GM12878 (cell line): Measurements from ENCODE around the gene PADI2. TPM values are rescaled to one million over a fixed set of nuclear protein-coding genes. Genes with fewer than 3 reads are reported as not detected.

Experiments
- ATAC-seq: fragments of 200-7000 bp; cut with Tn5 transposase; 3 replicates; pipeline ENCODE4 v1.9.1; 2020; ENCODE audit warnings: mild to moderate bottlenecking, moderate library complexity
- BruUV-seq: library from RNA; stranded (reverse); fragments of 400-500 nt; replicated peaks from 2 replicates; lab custom pipeline; 2021; lab: Mats Ljungman, UMichigan
- CTCF ChIA-PET: fragments of 300-600 bp; sonication (Branson Sonifier 250); formaldehyde crosslinking; extraction: SDS; loops from one replicate; lab custom pipeline; 2021; ENCODE audit warnings: inconsistent platforms; lab: Yijun Ruan, JAX
- POLR2A ChIA-PET: fragments of 350-600 bp; formaldehyde crosslinking; extraction: SDS; loops from one replicate; lab custom pipeline; 2021; ENCODE audit warnings: inconsistent platforms; lab: Charles Lee
- RAD21 ChIA-PET: fragments of 300-600 bp; sonication (Branson Sonifier 250); formaldehyde crosslinking; loops from one replicate; lab custom pipeline; 2023; ENCODE audit warnings: antibody characterized with exemption; ENCODE audit not compliant: unreplicated experiment; lab: Charles Lee
- SMC1A ChIA-PET: fragments of 300-600 bp; sonication (Branson Sonifier 250); formaldehyde crosslinking; loops from one replicate; lab custom pipeline; 2023; ENCODE audit not compliant: unreplicated experiment, uncharacterized antibody; lab: Charles Lee
- DNase-seq: peaks from one replicate; pipeline ENCODE4 v3.0.0-alpha.2; 2011; ENCODE audit warnings: low read depth, low spot score
- FAIRE-seq: peaks from 3 replicates; lab custom pipeline; 2011; peaks lifted over from hg19 to GRCh38; lab: Jason Lieb, UNC
- H2AFZ ChIP-seq: 2 replicates; pipeline ENCODE4 v1.6.0; 2011; ENCODE audit warnings: low read depth, low read length, control low read depth; ENCODE audit not compliant: control insufficient read depth
- H3K27ac ChIP-seq: 2 replicates; pipeline ENCODE4 v1.5.1; 2011; ENCODE audit warnings: control low read depth; ENCODE audit not compliant: control insufficient read depth, insufficient read depth
- H3K27me3 ChIP-seq, 2 experiments: replicated peaks in 1 of 2; 2 replicates each; pipeline versions ENCODE4 v1.6.0 to v1.6.1; 2011; ENCODE audit warnings: low read length in 1 of 2; ENCODE audit not compliant: control insufficient read depth in 2 of 2, insufficient read depth in 2 of 2
- H3K36me3 ChIP-seq, 2 experiments: 2 replicates each; pipeline ENCODE4 v1.5.1; 2011; ENCODE audit warnings: low read length in 1 of 2; ENCODE audit not compliant: control insufficient read depth in 2 of 2, insufficient read depth in 2 of 2
- H3K4me1 ChIP-seq: 2 replicates; pipeline ENCODE4 v1.6.1; 2011; ENCODE audit warnings: mild to moderate bottlenecking, low read length, moderate library complexity, mixed read lengths; ENCODE audit not compliant: control insufficient read depth, insufficient read depth
- H3K4me2 ChIP-seq: 2 replicates; pipeline ENCODE4 v1.6.0; 2011; ENCODE audit warnings: control low read depth; ENCODE audit not compliant: control insufficient read depth, insufficient read depth
- H3K4me3 ChIP-seq: fragments of 200-600 bp; sonication (generic); 2 replicates; pipeline ENCODE4 v1.5.1; 2016
- H3K79me2 ChIP-seq: 2 replicates; pipeline ENCODE4 v1.6.0; 2011; ENCODE audit warnings: low read length; ENCODE audit not compliant: control insufficient read depth, insufficient read depth
- H3K9ac ChIP-seq: 2 replicates; pipeline ENCODE4 v1.8.0; 2011; ENCODE audit warnings: low read length, control low read depth, mixed read lengths; ENCODE audit not compliant: control insufficient read depth, insufficient read depth
- H3K9me3 ChIP-seq: replicated peaks from 3 replicates; pipeline ENCODE4 v1.5.1; 2011; ENCODE audit warnings: mild to moderate bottlenecking, low read length; ENCODE audit not compliant: control insufficient read depth, insufficient read depth
- H4K20me1 ChIP-seq: 2 replicates; pipeline ENCODE4 v1.6.0; 2011; ENCODE audit not compliant: control insufficient read depth, insufficient read depth
- CBX5 ChIP-seq: sonication (generic); IDR thresholded peaks from 2 replicates; pipeline ENCODE4 v1.6.1; 2016; ENCODE audit warnings: low read depth, moderate library complexity, mild to moderate bottlenecking, inconsistent platforms
- CHD1 ChIP-seq: IDR thresholded peaks from 2 replicates; pipeline ENCODE4 v1.6.1; 2012; ENCODE audit warnings: low read depth, low read length, improper control_type of control experiment
- CREM ChIP-seq: IDR thresholded peaks from 2 replicates; pipeline ENCODE4 v1.6.1; 2014; ENCODE audit warnings: antibody characterized with exemption, low read depth
- EED ChIP-seq: sonication (generic); IDR thresholded peaks from 2 replicates; pipeline ENCODE4 v1.6.1; 2016; ENCODE audit warnings: antibody characterized with exemption, low read depth
- FOS ChIP-seq: IDR thresholded peaks from 3 replicates; pipeline ENCODE4 v1.6.1; 2011; ENCODE audit warnings: borderline replicate concordance; ENCODE audit not compliant: insufficient read length; ENCODE audit errors: extremely low read depth
- GABPA ChIP-seq: IDR thresholded peaks from 2 replicates; pipeline ENCODE4 v1.6.1; 2014; ENCODE audit warnings: antibody characterized with exemption, low read depth, mild to moderate bottlenecking, inconsistent platforms
- HDAC2 ChIP-seq: fragments of 200-600 bp; sonication (generic); IDR thresholded peaks from 2 replicates; pipeline ENCODE4 v1.6.1; 2017
- HDAC6 ChIP-seq: fragments of 200-600 bp; sonication (generic); IDR thresholded peaks from one replicate; pipeline ENCODE4 v1.8.0; 2017; ENCODE audit warnings: antibody characterized with exemption; ENCODE audit not compliant: unreplicated experiment
- IKZF2 ChIP-seq, 2 experiments: fragments of 450-650 bp; IDR thresholded peaks; 2 replicates each; pipeline ENCODE4 v1.6.1; 2017; ENCODE audit warnings: mild to moderate bottlenecking in 2 of 2, moderate library complexity in 2 of 2
- JUNB ChIP-seq: IDR thresholded peaks from 2 replicates; pipeline ENCODE4 v1.6.1; 2016; ENCODE audit warnings: antibody characterized with exemption, mild to moderate bottlenecking
- KAT2A ChIP-seq: conservative IDR thresholded peaks from 2 replicates; pipeline ENCODE4 v1.6.1; 2011; ENCODE audit warnings: low read depth, low read length; ENCODE audit not compliant: control insufficient read depth
- NFIC ChIP-seq: IDR thresholded peaks from 2 replicates; pipeline ENCODE4 v1.6.1; 2012; ENCODE audit warnings: low read depth, mild to moderate bottlenecking, inconsistent platforms, low read length, moderate library complexity
- PAX5 ChIP-seq: IDR thresholded peaks from 2 replicates; pipeline ENCODE4 v1.6.1; 2011; ENCODE audit warnings: low read depth, low read length, borderline replicate concordance
- RAD51 ChIP-seq: fragments of 450-650 bp; IDR thresholded peaks from 2 replicates; pipeline ENCODE4 v1.6.1; 2016; ENCODE audit warnings: moderate library complexity, mild to moderate bottlenecking, inconsistent platforms
- RBBP5 ChIP-seq: fragments of 200-600 bp; sonication (generic); conservative IDR thresholded peaks from 2 replicates; pipeline ENCODE4 v1.6.1; 2016
- RCOR1 ChIP-seq: conservative IDR thresholded peaks from 2 replicates; pipeline ENCODE4 v1.6.1; 2012; ENCODE audit warnings: low read depth, low read length, improper control_type of control experiment
- RFX5 ChIP-seq: IDR thresholded peaks from 2 replicates; pipeline ENCODE4 v1.6.1; 2011; ENCODE audit warnings: low read depth, low read length, improper control_type of control experiment
- RUNX3 ChIP-seq: IDR thresholded peaks from 2 replicates; pipeline ENCODE4 v1.6.1; 2012; ENCODE audit warnings: low read length, inconsistent platforms
- SUPT20H ChIP-seq: IDR thresholded peaks from 2 replicates; pipeline ENCODE4 v1.6.1; 2011; ENCODE audit warnings: low read depth, mild to moderate bottlenecking, low read length, moderate library complexity, borderline replicate concordance; ENCODE audit not compliant: control insufficient read depth
- TARDBP ChIP-seq: IDR thresholded peaks from 2 replicates; pipeline ENCODE4 v1.6.1; 2016; ENCODE audit warnings: borderline replicate concordance
- ZBED1 ChIP-seq: IDR thresholded peaks from 2 replicates; pipeline ENCODE4 v1.6.1; 2016; ENCODE audit warnings: borderline replicate concordance
- ZSCAN29 ChIP-seq: fragments of 450-650 bp; IDR thresholded peaks from 2 replicates; pipeline ENCODE4 v1.6.1; 2017; ENCODE audit warnings: mild to moderate bottlenecking, moderate library complexity
- WGBS: methylation state at CpG from one replicate; pipeline ENCODE4 v1.1.6; 2016; ENCODE audit warnings: low lambda C conversion rate; ENCODE audit not compliant: insufficient replicate concordance, insufficient coverage; ENCODE audit errors: missing lambda C conversion rate; 5-methylcytosine and 5-hydroxymethylcytosine counted together
- in situ Hi-C: fragments of 300-500 bp; cut with MboI; formaldehyde crosslinking; loops from 9 replicates; pipeline ENCODE4 v1.14.3; 2018; ENCODE audit warnings: mixed read lengths
- intact Hi-C: fragments of 100-400 bp; cut with micrococcal nuclease; formaldehyde crosslinking; loops from one replicate; pipeline ENCODE4 v1.14.2; 2022; ENCODE audit not compliant: unreplicated experiment
- polyA plus RNA-seq, 11 experiments: library from polyadenylated mRNA; depleted of rRNA in 4 of 11; unstranded in 6 of 11; stranded (reverse) in 5 of 11; fragments of >200 nt; fragmentation: Nextera tagmentation in 4 of 11; fragmentation: Illumina TruSeq in 1 of 11; extraction: Ambion mirVana in 4 of 11; extraction: Trizol in 1 of 11; gene quantifications; 1 replicate in 1 of 11; 2 replicates in 10 of 11; pipeline versions ENCODE4 v1.2.1 to v1.2.3, GENCODE V29; 2011 to 2016; ENCODE audit warnings: inconsistent platforms in 2 of 11, missing spikeins in 2 of 11, low read depth in 1 of 11
- total RNA-seq, 4 experiments: library from RNA; depleted of rRNA in 3 of 4; stranded (reverse); fragments of >200 nt in 3 of 4; fragmentation: Illumina TruSeq in 1 of 4; extraction: Trizol in 1 of 4; gene quantifications; 2 replicates each; pipeline versions ENCODE4 v1.2.1 to v1.2.3, GENCODE V29; 2013 to 2021
- TF ChIP-seq, protein P1 (sequence below): fragments of 450-650 bp; IDR thresholded peaks from 2 replicates; pipeline ENCODE4 v1.6.1; 2017; ENCODE audit warnings: low read depth, mild to moderate bottlenecking, moderate library complexity
- TF ChIP-seq, protein P2 (sequence below): IDR thresholded peaks from 2 replicates; pipeline ENCODE4 v1.6.1; 2011; ENCODE audit warnings: borderline replicate concordance, low read depth, mild to moderate bottlenecking, moderate library complexity, low read length; ENCODE audit not compliant: insufficient read depth, poor library complexity, severe bottlenecking

Gene PADI2
- total and polyA plus RNA-seq, 10 of the 15 experiments (the other 5 are each of a cell fraction or from before 2014, with no cell fraction given): 0.05 to 3.0 (median 0.10) TPM; not detected in 1

DNA sequence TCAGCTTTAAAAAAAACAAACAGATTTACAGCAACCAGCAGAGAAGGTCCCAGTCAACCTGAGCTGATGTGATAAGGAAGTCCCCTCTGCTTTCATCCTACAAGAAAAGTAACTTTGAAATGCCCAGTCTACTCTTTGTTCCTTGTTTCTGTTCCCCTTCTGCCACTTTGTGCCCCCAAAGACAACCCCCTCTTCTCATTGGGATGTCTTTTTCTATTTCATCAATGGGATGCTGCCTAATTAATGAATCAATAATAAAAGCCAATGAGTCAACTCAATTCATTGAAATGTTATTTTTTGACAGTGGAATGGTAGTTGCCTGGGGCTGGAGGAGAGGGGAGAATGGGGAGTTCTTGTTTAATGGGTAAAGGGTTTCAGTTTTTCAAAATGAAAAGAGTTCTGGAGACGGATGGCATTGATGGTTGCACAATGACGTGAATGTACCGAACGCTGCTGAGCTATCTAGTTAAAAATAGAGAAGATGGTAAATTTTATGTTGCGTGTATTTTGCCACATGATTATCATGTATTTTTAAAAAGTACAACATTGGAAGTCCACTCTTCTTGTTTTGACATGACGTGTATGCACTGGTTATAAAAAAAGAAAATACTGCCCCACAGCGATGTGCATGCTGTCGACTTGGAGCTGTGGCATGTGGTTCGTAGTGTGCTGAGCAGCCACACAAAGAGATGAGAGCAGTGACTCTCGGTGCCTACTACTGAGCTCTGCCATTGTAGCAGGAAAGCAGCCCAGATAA lies 22.4 kb upstream of the PADI2 start:
- DNase-seq (peak; percentile 85), ATAC-seq (peak; percentile 90), FAIRE-seq (peak; percentile 90)
- Histone ChIP-seq H3K79me2 (no peaks in the 10 kb centered on the region), H3K4me3 (no peak overlapping the region), H3K4me1 (peaks cover 15% of the 10 kb centered on the region), H4K20me1 (no peaks in the 10 kb centered on the region), H3K27ac (peak overlapping the region; percentile 78), H3K27me3 (no peaks in the 10 kb centered on the region), H3K4me2 (peak overlapping the region; percentile 14), H3K9me3 (no peaks in the 10 kb centered on the region), H2AFZ (peak overlapping the region; percentile 56), H3K36me3 (no peaks in the 10 kb centered on the region), H3K9ac (0 out of 2 replicates have a peak overlapping the region, but pooled peaks have one; percentile 18)
- CTCF ChIA-PET: interaction anchor here (0.7 to 8.1 kb wide), 11 partner anchors 9 to 101 kb away, joined by 3 to 105 read pairs (median 6); no protein-coding TSS in a partner anchor
- in situ Hi-C loops: no loop called here
- POLR2A ChIA-PET: interaction anchor here (0.6 to 3.4 kb wide), 9 partner anchors 8 to 1785 kb away, joined by 3 to 23 read pairs (median 5); partner anchors contain the start of gene PADI2
- RAD21 ChIA-PET: interaction anchor here (0.8 to 3.4 kb wide), 12 partner anchors 11 to 134 kb away, joined by 3 to 58 read pairs (median 6); partner anchors contain the start of gene PADI2
- SMC1A ChIA-PET: interaction anchor here (0.6 to 7.8 kb wide), 16 partner anchors 9 to 194 kb away, joined by 3 to 119 read pairs (median 4); no protein-coding TSS in a partner anchor
- BruUV-seq: no TSS peak
- intact Hi-C loops: no loop called here
- under 1% methylated on average over 10 of the region's 10 CpGs for WGBS
- TF ChIP-seq CBX5: no peak
- TF ChIP-seq HDAC2: no peak
- no peak for TF ChIP-seq RAD51
- peak; percentile 90 to 94 for TF ChIP-seq IKZF2 (IDR thresholded peaks at IDR 0.05)
- no peak for TF ChIP-seq CHD1
- no peak for TF ChIP-seq RFX5
- TF ChIP-seq ZBED1: peak; percentile 36; the same call in 1 of the 2 replicates
- no peak for TF ChIP-seq HDAC6
- no peak for TF ChIP-seq RBBP5
- TF ChIP-seq RUNX3: peak; percentile 40
- peak; percentile 64; the same call in 1 of the 2 replicates for TF ChIP-seq PAX5
- TF ChIP-seq GABPA: peak; percentile 43; the same call in 1 of the 2 replicates
- no peak for TF ChIP-seq ZSCAN29
- TF ChIP-seq, protein P1, sequence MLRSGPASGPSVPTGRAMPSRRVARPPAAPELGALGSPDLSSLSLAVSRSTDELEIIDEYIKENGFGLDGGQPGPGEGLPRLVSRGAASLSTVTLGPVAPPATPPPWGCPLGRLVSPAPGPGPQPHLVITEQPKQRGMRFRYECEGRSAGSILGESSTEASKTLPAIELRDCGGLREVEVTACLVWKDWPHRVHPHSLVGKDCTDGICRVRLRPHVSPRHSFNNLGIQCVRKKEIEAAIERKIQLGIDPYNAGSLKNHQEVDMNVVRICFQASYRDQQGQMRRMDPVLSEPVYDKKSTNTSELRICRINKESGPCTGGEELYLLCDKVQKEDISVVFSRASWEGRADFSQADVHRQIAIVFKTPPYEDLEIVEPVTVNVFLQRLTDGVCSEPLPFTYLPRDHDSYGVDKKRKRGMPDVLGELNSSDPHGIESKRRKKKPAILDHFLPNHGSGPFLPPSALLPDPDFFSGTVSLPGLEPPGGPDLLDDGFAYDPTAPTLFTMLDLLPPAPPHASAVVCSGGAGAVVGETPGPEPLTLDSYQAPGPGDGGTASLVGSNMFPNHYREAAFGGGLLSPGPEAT: peak; percentile 84; the same call in 1 of the 2 replicates
- TF ChIP-seq TARDBP: no peak
- TF ChIP-seq SUPT20H: no peak
- no peak for TF ChIP-seq RCOR1
- peak; percentile 74 for TF ChIP-seq CREM
- TF ChIP-seq FOS: no peak
- TF ChIP-seq NFIC: peak; percentile 89
- TF ChIP-seq, protein P2, sequence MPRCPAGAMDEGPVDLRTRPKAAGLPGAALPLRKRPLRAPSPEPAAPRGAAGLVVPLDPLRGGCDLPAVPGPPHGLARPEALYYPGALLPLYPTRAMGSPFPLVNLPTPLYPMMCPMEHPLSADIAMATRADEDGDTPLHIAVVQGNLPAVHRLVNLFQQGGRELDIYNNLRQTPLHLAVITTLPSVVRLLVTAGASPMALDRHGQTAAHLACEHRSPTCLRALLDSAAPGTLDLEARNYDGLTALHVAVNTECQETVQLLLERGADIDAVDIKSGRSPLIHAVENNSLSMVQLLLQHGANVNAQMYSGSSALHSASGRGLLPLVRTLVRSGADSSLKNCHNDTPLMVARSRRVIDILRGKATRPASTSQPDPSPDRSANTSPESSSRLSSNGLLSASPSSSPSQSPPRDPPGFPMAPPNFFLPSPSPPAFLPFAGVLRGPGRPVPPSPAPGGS: no peak
- TF ChIP-seq KAT2A: no peak
- TF ChIP-seq EED: peak; percentile 71
- peak; percentile 57 for TF ChIP-seq JUNB
